Skeletal muscle tissue (tissue), 4 donors: ENCODE data around the gene DIP2C. TPM values are rescaled to one million over a fixed set of nuclear protein-coding genes. Genes with fewer than 3 reads are reported as not detected.
"Not testable (repeated sequence)": the region's sequence is repeated elsewhere in the genome, so short reads cannot be mapped to it uniquely, and the experiment has no call there.

Experiments used
- H3K27ac ChIP-seq: one replicate; pipeline ENCODE4 v1.7.0; 2013; ENCODE audit warnings: mild to moderate bottlenecking, low read depth, low read length, inconsistent platforms
- H3K27me3 ChIP-seq, 3 donors: one replicate each; pipeline ENCODE4 v1.7.0; 2013; ENCODE audit warnings: low read length in 3 of 3; ENCODE audit not compliant: control insufficient read depth in 3 of 3, insufficient read depth in 3 of 3
- H3K36me3 ChIP-seq, 3 donors: one replicate each; pipeline ENCODE4 v1.7.0; 2013; ENCODE audit warnings: low read length in 3 of 3; ENCODE audit not compliant: control insufficient read depth in 3 of 3, insufficient read depth in 3 of 3
- H3K4me1 ChIP-seq, 3 donors: one replicate each; pipeline ENCODE4 v1.7.0; 2013; ENCODE audit warnings: low read length in 3 of 3, mild to moderate bottlenecking in 3 of 3; ENCODE audit not compliant: control insufficient read depth in 3 of 3, insufficient read depth in 3 of 3
- H3K4me3 ChIP-seq, 3 donors: one replicate each; pipeline ENCODE4 v1.7.0; 2013; ENCODE audit warnings: low read length in 3 of 3
- H3K9ac ChIP-seq, 3 donors: one replicate each; pipeline ENCODE4 v1.7.0; 2013; ENCODE audit warnings: low read length in 3 of 3, mild to moderate bottlenecking in 3 of 3, moderate library complexity in 2 of 3, low read depth in 1 of 3
- H3K9me3 ChIP-seq, 3 donors: one replicate each; pipeline ENCODE4 v1.7.0; 2013; ENCODE audit warnings: low read length in 3 of 3; ENCODE audit not compliant: control insufficient read depth in 3 of 3
- total RNA-seq: library from RNA; depleted of rRNA; stranded (reverse); fragments of >200 nt; gene quantifications from one replicate; pipeline ENCODE4 v1.2.3, GENCODE V29; 2014
- donor health status: Osteomylitis.

Gene DIP2C
- total RNA-seq, 1 donor from 2014 or later = 18.8 TPM

GRCh38 chr10:435397-435796, 254.1 kb downstream of the DIP2C start:
- Histone ChIP-seq H3K27me3 (no peaks in the 10 kb centered on the region), H3K36me3 (peaks cover 3 to 13% (median 6%) of the 10 kb centered on the region in 3 donors), H3K27ac (no peak overlapping the region), H3K9me3 (no peaks in the 10 kb centered on the region), H3K9ac (no peak overlapping the region), H3K4me3 (no peak overlapping the region), H3K4me1 (no peaks in the 10 kb centered on the region)

GRCh38 chr10:429696-430095, 259.8 kb downstream of the DIP2C start:
- H3K4me3 ChIP-seq = no peak overlapping the region
- no peaks in the 10 kb centered on the region for H3K4me1 ChIP-seq
- no peaks in the 10 kb centered on the region for H3K27me3 ChIP-seq

GRCh38 chr10:427761-428519, 261.5 kb downstream of the DIP2C start:
- no peaks in the 10 kb centered on the region for H3K9me3 ChIP-seq
- H3K9ac ChIP-seq = no peak overlapping the region
- H3K4me3 ChIP-seq = no peak overlapping the region
- H3K27ac ChIP-seq = no peak overlapping the region
- no peaks in the 10 kb centered on the region for H3K27me3 ChIP-seq
- peaks cover 0 to 5% (median 0%) of the 10 kb centered on the region in 3 donors for H3K36me3 ChIP-seq
- no peaks in the 10 kb centered on the region for H3K4me1 ChIP-seq

More at GRCh38 chr10:429696-430095, 259.8 kb downstream of the DIP2C start:
- no peak overlapping the region for H3K27ac ChIP-seq
- H3K36me3 ChIP-seq = no peaks in the 10 kb centered on the region
- H3K9ac ChIP-seq = no peak overlapping the region
- H3K9me3 ChIP-seq = no peaks in the 10 kb centered on the region

- not testable (repeated sequence) for H3K27ac ChIP-seq, H3K4me1 ChIP-seq, H3K4me3 ChIP-seq, H3K27me3 ChIP-seq, H3K9ac ChIP-seq, H3K9me3 ChIP-seq
- H3K36me3 ChIP-seq = peaks cover 4 to 12% (median 11%) of the 10 kb centered on the region in 3 donors
Measured at GRCh38 chr10:425365-425764, 264.1 kb downstream of the DIP2C start.

- not testable (repeated sequence) for H3K4me1 ChIP-seq, H3K4me3 ChIP-seq, H3K27ac ChIP-seq, H3K9ac ChIP-seq, H3K9me3 ChIP-seq, H3K27me3 ChIP-seq
- H3K36me3 ChIP-seq = peaks cover 9 to 18% (median 13%) of the 10 kb centered on the region in 3 donors
Measured at GRCh38 chr10:424724-425123, 264.7 kb downstream of the DIP2C start.

DNA sequence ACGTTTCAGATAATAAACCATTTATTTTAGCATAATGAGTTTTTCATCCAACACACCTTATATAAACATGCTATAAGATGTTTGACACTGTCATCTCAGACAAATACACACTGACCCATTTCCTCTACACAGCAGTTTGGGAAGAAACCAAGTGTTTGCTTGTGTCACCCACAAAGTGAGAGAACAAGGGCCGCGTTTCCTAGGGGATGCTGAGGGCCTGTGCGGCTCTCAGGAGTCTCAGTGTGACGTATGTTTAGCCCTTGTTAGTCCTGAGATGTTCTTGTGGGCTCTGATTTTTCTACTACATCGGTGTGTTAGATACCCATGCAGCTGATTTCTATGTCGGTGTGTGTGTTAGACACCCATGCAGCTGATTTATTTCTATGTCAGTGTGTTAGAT, 266.3 kb downstream of the DIP2C start:
- no peak overlapping the region for H3K27ac ChIP-seq
- H3K4me1 ChIP-seq = no peaks in the 10 kb centered on the region
- H3K9me3 ChIP-seq = no peaks in the 10 kb centered on the region
- H3K36me3 ChIP-seq = peaks cover 16 to 32% (median 20%) of the 10 kb centered on the region in 3 donors
- no peaks in the 10 kb centered on the region for H3K27me3 ChIP-seq
- H3K4me3 ChIP-seq = no peak overlapping the region
- no peak overlapping the region for H3K9ac ChIP-seq

GRCh38 chr10:422675-423074, 266.8 kb downstream of the DIP2C start:
- Histone ChIP-seq H3K4me3 (no peak overlapping the region), H3K4me1 (no peaks in the 10 kb centered on the region), H3K27me3 (no peaks in the 10 kb centered on the region), H3K27ac (no peak overlapping the region), H3K9me3 (no peaks in the 10 kb centered on the region), H3K36me3 (peaks cover 16 to 33% (median 20%) of the 10 kb centered on the region in 3 donors), H3K9ac (no peak overlapping the region)

DNA sequence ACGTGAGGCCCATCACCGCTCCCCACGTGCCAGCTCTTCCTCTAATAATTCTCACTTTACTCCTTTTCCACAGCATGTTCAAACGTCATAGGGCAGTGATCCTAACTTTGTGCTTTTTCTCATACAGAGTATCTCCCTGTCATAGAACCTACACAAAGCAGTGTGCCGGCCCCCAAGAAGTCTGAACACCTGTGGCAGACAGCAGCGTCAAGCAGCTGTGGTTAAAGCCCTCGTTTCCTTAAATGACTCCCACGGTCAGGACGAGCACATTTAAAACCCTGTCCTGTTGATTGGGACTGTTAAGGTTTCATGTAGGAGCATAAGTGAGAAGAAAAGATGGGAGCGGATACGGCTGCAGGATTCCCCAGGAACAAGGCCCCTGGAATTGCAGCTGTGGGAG, 267.2 kb downstream of the DIP2C start:
- H3K4me3 ChIP-seq = no peak overlapping the region

DNA sequence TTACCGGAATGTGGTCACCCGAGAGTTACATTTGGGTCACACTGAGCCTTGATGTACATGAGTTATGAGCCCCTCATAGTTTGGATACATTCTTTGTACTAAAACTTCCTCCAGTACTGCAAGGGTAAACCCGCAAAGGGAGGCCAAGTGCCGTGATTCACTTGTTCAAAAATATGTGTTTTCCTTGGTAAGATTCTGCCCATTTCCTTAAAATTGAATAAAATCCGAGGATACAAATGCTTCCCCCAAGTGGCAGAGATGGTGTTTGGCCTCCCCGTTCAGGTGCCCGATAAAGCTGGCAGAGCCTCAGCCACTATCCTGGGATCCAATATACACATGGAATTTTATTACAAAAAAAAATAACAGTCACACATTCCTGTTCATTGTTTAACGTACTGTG, 268.3 kb downstream of the DIP2C start:
- Histone ChIP-seq H3K9me3 (no peaks in the 10 kb centered on the region), H3K36me3 (peaks cover 16 to 37% (median 21%) of the 10 kb centered on the region in 3 donors), H3K27ac (no peak overlapping the region), H3K27me3 (no peaks in the 10 kb centered on the region), H3K4me3 (no peak overlapping the region), H3K4me1 (no peaks in the 10 kb centered on the region), H3K9ac (no peak overlapping the region)

More for the DNA sequence above, 267.2 kb downstream of the DIP2C start:
- peaks cover 16 to 36% (median 21%) of the 10 kb centered on the region in 3 donors for H3K36me3 ChIP-seq
- no peaks in the 10 kb centered on the region for H3K4me1 ChIP-seq
- no peaks in the 10 kb centered on the region for H3K27me3 ChIP-seq
- no peak overlapping the region for H3K9ac ChIP-seq
- no peaks in the 10 kb centered on the region for H3K9me3 ChIP-seq
- H3K27ac ChIP-seq = no peak overlapping the region

GRCh38 chr10:420154-421121, 269.0 kb downstream of the DIP2C start:
- H3K27me3 ChIP-seq = no peaks in the 10 kb centered on the region
- no peak overlapping the region for H3K27ac ChIP-seq
- H3K36me3 ChIP-seq = peaks cover 20 to 41% (median 21%) of the 10 kb centered on the region in 3 donors
- no peaks in the 10 kb centered on the region for H3K9me3 ChIP-seq
- no peaks in the 10 kb centered on the region for H3K4me1 ChIP-seq
- no peak overlapping the region for H3K9ac ChIP-seq
- H3K4me3 ChIP-seq = no peak overlapping the region
